NB4 (cell line): ENCODE data around the gene FMNL2.

ENCODE experiments used
- POLR2A ChIP-seq: IDR thresholded peaks from 2 replicates; pipeline ENCODE4 v1.6.1; 2011; ENCODE audit warnings: mild to moderate bottlenecking; ENCODE audit not compliant: insufficient read length; ENCODE audit errors: extremely low read depth
- TF ChIP-seq, protein P1 (sequence below): IDR thresholded peaks from one replicate; pipeline ENCODE4 v1.5.1; 2012; ENCODE audit warnings: low read depth, low read length

DNA sequence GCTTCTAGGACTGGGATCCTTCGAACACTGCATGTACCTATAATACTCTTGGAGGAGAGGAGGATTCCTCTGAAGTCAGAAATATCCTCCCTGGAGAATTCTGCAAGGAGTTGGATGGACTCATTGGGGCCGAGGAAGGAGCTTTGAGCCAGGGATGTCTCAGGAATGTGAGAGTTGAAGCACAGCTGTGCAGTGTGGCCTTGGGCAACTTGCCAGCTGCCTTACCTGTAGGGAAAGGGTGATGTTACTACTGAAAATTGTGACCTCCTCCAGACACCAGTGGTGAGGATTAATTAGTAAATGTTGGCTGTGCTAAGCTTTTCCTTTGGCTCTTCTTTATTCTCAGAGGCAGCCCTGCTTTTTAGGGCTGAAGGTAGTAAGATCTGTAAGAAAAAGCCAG lies 41.4 kb downstream of the FMNL2 start:
- TF ChIP-seq, protein P1, sequence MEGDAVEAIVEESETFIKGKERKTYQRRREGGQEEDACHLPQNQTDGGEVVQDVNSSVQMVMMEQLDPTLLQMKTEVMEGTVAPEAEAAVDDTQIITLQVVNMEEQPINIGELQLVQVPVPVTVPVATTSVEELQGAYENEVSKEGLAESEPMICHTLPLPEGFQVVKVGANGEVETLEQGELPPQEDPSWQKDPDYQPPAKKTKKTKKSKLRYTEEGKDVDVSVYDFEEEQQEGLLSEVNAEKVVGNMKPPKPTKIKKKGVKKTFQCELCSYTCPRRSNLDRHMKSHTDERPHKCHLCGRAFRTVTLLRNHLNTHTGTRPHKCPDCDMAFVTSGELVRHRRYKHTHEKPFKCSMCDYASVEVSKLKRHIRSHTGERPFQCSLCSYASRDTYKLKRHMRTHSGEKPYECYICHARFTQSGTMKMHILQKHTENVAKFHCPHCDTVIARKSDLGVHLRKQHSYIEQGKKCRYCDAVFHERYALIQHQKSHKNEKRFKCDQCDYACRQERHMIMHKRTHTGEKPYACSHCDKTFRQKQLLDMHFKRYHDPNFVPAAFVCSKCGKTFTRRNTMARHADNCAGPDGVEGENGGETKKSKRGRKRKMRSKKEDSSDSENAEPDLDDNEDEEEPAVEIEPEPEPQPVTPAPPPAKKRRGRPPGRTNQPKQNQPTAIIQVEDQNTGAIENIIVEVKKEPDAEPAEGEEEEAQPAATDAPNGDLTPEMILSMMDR = no peak
- TF ChIP-seq POLR2A = no peak
